Activated naive CD8-positive, alpha-beta T cell (primary cell): Measurements from ENCODE around the gene CCN5.

Experiments used
- H3K27ac Mint-ChIP-seq: one replicate; pipeline ENCODE4 v1.8.0; 2021; ENCODE audit warnings: mixed read lengths
- H3K27me3 Mint-ChIP-seq: one replicate; pipeline ENCODE4 v1.8.0; 2021; ENCODE audit warnings: mixed read lengths
- H3K36me3 Mint-ChIP-seq: one replicate; pipeline ENCODE4 v1.8.0; 2021; ENCODE audit warnings: mixed read lengths
- H3K4me1 Mint-ChIP-seq: one replicate; pipeline ENCODE4 v1.8.0; 2021; ENCODE audit warnings: low read depth, mixed read lengths
- H3K4me3 Mint-ChIP-seq: one replicate; pipeline ENCODE4 v1.8.0; 2021; ENCODE audit warnings: mild to moderate bottlenecking, mixed read lengths
- H3K9me3 Mint-ChIP-seq: one replicate; pipeline ENCODE4 v1.8.0; 2021; ENCODE audit warnings: low read depth, mixed read lengths

The CCN5 gene

GRCh38 chr20:44703183-44703925 lies 11.8 kb upstream of the CCN5 start:
- H3K27me3 Mint-ChIP-seq, result no peaks in the 10 kb centered on the region
- H3K36me3 Mint-ChIP-seq, result no peaks in the 10 kb centered on the region
- H3K4me1 Mint-ChIP-seq, result no peaks in the 10 kb centered on the region
- H3K27ac Mint-ChIP-seq, result no peak overlapping the region
- H3K9me3 Mint-ChIP-seq, result no peaks in the 10 kb centered on the region
- H3K4me3 Mint-ChIP-seq, result no peak overlapping the region

DNA sequence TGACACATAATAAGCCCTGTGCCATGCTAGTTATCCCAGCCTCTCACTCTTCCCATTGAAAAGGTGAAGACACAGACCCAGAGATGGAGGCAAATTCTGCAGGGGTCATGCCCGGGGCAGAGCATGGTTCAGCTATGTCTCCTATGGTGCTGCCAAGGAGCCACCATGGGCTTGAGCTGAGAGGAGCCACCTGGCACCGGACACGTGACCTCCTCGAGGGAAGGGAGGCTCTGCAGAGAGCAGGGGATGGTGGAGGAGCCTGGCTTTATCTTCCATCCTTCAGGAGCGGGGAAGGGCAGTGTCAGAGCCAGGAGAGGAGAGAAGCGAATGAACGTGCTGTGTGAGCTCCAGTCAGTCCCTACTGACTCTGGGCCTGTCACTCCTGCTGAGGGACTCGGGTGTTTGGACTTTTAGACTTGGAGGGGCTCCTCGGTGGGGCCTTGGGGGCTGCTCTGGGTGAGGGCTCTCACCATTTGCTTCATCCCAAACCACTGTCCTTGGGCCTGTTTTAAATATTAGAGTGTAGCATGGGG lies 11.1 kb upstream of the CCN5 start:
- no peak overlapping the region for H3K4me3 Mint-ChIP-seq
- H3K36me3 Mint-ChIP-seq, result no peaks in the 10 kb centered on the region
- H3K9me3 Mint-ChIP-seq, result no peaks in the 10 kb centered on the region
- H3K27ac Mint-ChIP-seq, result no peak overlapping the region
- no peaks in the 10 kb centered on the region for H3K4me1 Mint-ChIP-seq
- no peaks in the 10 kb centered on the region for H3K27me3 Mint-ChIP-seq

- Mint-ChIP-seq H3K4me1 (no peaks in the 10 kb centered on the region), H3K27me3 (no peaks in the 10 kb centered on the region), H3K36me3 (no peaks in the 10 kb centered on the region), H3K9me3 (no peaks in the 10 kb centered on the region), H3K4me3 (no peak overlapping the region), H3K27ac (no peak overlapping the region)
These were observed 10.6 kb upstream of the CCN5 start for GRCh38 chr20:44704551-44704971.

DNA sequence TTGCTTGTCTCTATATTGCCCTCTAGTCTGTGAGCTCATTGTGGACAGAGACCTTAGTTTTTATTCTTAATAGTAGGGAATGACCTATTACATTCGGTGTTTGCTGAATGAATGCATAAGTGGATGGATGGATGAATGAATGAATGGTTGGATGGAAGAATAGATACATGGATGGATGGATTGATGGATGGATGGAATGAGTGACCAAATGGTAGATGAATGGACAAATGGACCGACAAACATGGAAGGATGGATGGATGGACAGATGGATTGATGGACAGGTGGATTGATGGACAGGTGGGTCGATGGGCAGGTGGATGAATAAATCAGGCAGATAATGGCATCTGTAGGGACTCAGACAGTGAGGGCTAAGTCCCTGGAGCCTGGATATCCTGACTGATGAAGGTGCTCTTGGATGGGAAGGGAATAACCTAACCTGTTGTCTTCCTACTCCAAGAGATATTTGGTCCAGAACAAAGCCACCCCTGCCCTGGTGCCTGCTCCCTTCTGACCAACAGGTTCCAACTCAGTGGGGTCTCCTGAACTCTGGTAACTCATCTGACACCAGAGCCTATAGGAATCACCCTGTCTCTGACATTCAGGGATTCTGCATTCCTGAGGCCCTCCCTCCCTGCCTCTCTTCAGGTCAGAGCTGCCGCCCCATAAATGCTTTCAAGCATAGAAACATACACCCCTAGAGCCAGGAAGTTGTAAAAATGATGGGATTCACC lies 9.6 kb upstream of the CCN5 start:
- no peaks in the 10 kb centered on the region for H3K9me3 Mint-ChIP-seq
- no peaks in the 10 kb centered on the region for H3K27me3 Mint-ChIP-seq
- no peak overlapping the region for H3K27ac Mint-ChIP-seq
- H3K36me3 Mint-ChIP-seq, result no peaks in the 10 kb centered on the region
- no peaks in the 10 kb centered on the region for H3K4me1 Mint-ChIP-seq
- H3K4me3 Mint-ChIP-seq, result no peak overlapping the region

GRCh38 chr20:44706301-44707017 lies 8.7 kb upstream of the CCN5 start:
- H3K4me1 Mint-ChIP-seq, result no peaks in the 10 kb centered on the region
- H3K9me3 Mint-ChIP-seq, result no peaks in the 10 kb centered on the region
- H3K36me3 Mint-ChIP-seq, result no peaks in the 10 kb centered on the region
- no peaks in the 10 kb centered on the region for H3K27me3 Mint-ChIP-seq
- H3K27ac Mint-ChIP-seq, result no peak overlapping the region
- no peak overlapping the region for H3K4me3 Mint-ChIP-seq

- H3K36me3 Mint-ChIP-seq, result no peaks in the 10 kb centered on the region
- no peak overlapping the region for H3K4me3 Mint-ChIP-seq
- H3K27ac Mint-ChIP-seq, result no peak overlapping the region
- no peaks in the 10 kb centered on the region for H3K4me1 Mint-ChIP-seq
- no peaks in the 10 kb centered on the region for H3K27me3 Mint-ChIP-seq
- no peaks in the 10 kb centered on the region for H3K9me3 Mint-ChIP-seq
These were observed 8.1 kb upstream of the CCN5 start for GRCh38 chr20:44707018-44707579.

- Mint-ChIP-seq H3K36me3 (no peaks in the 10 kb centered on the region), H3K4me3 (no peak overlapping the region), H3K27ac (no peak overlapping the region), H3K4me1 (no peaks in the 10 kb centered on the region), H3K9me3 (no peaks in the 10 kb centered on the region), H3K27me3 (peaks cover 1% of the 10 kb centered on the region)
These were observed 5.8 kb upstream of the CCN5 start for GRCh38 chr20:44709380-44709779.

DNA sequence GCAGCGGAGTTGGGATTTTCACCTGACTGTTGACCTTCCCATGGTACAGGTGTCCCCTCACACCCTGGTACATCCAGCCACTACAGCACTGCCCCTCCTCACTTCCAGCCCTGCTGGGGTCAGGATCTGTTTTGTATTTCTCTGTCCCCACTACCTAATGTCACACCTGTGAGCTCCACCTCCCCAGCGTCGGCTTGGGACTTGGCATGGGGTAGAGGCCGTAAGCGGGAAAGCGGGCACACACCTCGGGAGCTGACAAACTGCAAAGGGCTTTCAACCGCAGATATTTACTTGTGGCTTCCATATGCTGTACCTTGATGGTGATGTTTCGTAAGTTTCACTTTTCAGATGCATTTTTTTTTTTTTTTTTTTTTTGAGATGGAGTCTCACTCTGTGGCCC lies 5.4 kb upstream of the CCN5 start:
- no peaks in the 10 kb centered on the region for H3K4me1 Mint-ChIP-seq
- no peaks in the 10 kb centered on the region for H3K9me3 Mint-ChIP-seq
- H3K4me3 Mint-ChIP-seq, result no peak overlapping the region
- H3K27ac Mint-ChIP-seq, result no peak overlapping the region
- H3K27me3 Mint-ChIP-seq, result peaks cover 1% of the 10 kb centered on the region
- H3K36me3 Mint-ChIP-seq, result no peaks in the 10 kb centered on the region

- Mint-ChIP-seq H3K4me1 (no peaks in the 10 kb centered on the region), H3K27me3 (peaks cover 1% of the 10 kb centered on the region), H3K36me3 (no peaks in the 10 kb centered on the region), H3K4me3 (no peak overlapping the region), H3K9me3 (no peaks in the 10 kb centered on the region), H3K27ac (no peak overlapping the region)
These were observed 3.9 kb upstream of the CCN5 start for GRCh38 chr20:44711237-44711636.

DNA sequence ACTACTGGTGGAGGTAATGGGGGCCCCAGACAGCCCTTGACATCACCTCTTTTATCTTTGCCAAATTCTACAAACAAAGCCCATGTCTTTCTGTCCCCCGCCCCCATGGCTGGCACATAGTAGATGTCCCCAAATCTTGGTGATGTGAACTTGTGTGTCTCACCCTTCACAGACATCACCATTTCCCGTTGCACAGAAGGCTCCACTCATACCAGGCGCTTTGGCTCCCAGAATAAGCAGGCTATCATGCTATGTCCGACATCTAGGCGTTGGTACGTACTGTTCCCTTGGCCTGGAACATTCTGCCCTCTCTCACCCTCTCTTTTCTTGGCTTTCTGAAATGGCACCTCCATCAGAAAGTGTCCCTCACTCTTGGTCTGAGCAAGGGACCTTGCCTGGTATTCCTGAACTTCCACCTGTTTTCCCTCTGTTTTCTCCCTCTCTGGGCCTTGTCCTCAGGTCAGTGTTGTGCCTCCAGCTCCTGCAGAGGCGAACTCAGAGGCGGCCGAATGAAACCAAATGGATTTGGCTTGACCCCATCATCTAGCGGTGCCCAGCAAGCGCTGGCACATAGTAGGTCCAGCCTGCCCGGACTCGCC lies 968 bp upstream of the CCN5 start:
- Mint-ChIP-seq H3K4me3 (no peak overlapping the region), H3K4me1 (no peaks in the 10 kb centered on the region), H3K27ac (no peak overlapping the region), H3K9me3 (no peaks in the 10 kb centered on the region), H3K27me3 (peaks cover 1% of the 10 kb centered on the region), H3K36me3 (no peaks in the 10 kb centered on the region)

- peaks cover 1% of the 10 kb centered on the region for H3K27me3 Mint-ChIP-seq
- no peaks in the 10 kb centered on the region for H3K36me3 Mint-ChIP-seq
- H3K9me3 Mint-ChIP-seq, result no peaks in the 10 kb centered on the region
- no peak overlapping the region for H3K4me3 Mint-ChIP-seq
- H3K27ac Mint-ChIP-seq, result no peak overlapping the region
- H3K4me1 Mint-ChIP-seq, result no peaks in the 10 kb centered on the region
These were observed 535 bp downstream of the CCN5 start for GRCh38 chr20:44715499-44716308.

- H3K36me3 Mint-ChIP-seq, result no peaks in the 10 kb centered on the region
- peaks cover 1% of the 10 kb centered on the region for H3K27me3 Mint-ChIP-seq
- no peaks in the 10 kb centered on the region for H3K9me3 Mint-ChIP-seq
- no peak overlapping the region for H3K4me3 Mint-ChIP-seq
- H3K4me1 Mint-ChIP-seq, result no peaks in the 10 kb centered on the region
- H3K27ac Mint-ChIP-seq, result no peak overlapping the region
These were observed 1.3 kb downstream of the CCN5 start for GRCh38 chr20:44716309-44717106.

- no peak overlapping the region for H3K4me3 Mint-ChIP-seq
- no peaks in the 10 kb centered on the region for H3K4me1 Mint-ChIP-seq
- H3K27ac Mint-ChIP-seq, result no peak overlapping the region
- H3K9me3 Mint-ChIP-seq, result no peaks in the 10 kb centered on the region
- H3K36me3 Mint-ChIP-seq, result no peaks in the 10 kb centered on the region
- peaks cover 1% of the 10 kb centered on the region for H3K27me3 Mint-ChIP-seq
These were observed 2.8 kb downstream of the CCN5 start for GRCh38 chr20:44717986-44718385.
